GM19397 (cell line): ENCODE measurements around the gene CBX2.
"Not testable (repeated sequence)": the region's sequence is repeated elsewhere in the genome, so short reads cannot be mapped to it uniquely, and the experiment has no call there.

Source experiments
- ATAC-seq: cut with Tn5 transposase; IDR thresholded peaks from one replicate; pipeline ENCODE4 v1.9.1; 2021; ENCODE audit warnings: mild to moderate bottlenecking, moderate library complexity; ENCODE audit not compliant: unreplicated experiment

Gene CBX2

DNA sequence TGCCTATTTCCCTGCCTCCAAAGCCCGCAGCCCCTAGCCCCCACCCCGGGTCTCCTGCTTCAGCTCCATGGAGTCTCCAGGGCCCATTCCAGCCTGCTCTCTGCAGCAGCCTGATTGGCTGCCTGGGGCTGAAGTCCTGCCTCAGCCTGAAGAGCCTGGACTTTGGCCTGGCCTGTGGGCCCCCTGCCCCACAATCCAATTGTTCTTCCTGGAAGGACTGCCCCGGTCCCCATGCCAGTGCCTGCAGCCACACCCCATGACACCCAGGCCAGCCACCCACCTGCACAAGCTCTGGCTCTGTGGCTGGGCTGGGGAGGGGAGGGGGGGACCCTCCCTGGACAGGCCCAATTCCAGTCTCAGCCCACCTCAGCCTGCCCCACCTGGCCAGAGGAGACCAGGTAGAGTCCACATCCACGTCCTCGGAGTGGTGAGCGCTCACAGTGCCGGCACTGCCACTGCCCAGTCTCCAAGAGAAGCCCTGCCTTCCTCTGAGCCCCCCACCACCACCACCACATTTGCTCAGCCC is 34.9 kb upstream of the CBX2 start:
- no peak for ATAC-seq

- no peak for ATAC-seq
These were observed 34.3 kb upstream of the CBX2 start for GRCh38 chr17:79743614-79744013.

DNA sequence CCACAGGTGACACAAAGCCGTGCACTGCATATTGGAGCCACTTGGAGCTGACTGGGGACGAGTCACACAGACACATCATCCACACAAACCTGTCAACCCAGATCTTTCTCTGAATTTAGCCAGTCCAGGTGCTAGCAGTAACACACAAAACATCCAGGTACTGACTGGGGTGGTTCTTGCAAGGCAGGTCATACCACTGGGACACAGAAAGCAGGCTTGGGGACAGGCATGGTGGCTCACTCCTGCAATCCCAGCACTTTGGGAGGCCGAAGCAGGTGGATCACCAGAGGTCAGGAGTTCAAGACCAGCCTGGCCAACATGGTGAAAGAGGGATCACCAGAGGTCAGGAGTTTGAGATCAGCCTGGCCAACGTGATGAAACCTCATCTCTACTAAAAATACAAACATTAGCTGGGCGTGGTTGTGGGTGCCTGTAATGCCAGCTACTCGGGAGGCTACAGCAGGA is 32.3 kb upstream of the CBX2 start:
- ATAC-seq = no peak

- ATAC-seq = no peak
These were observed 30.9 kb upstream of the CBX2 start for GRCh38 chr17:79746889-79747507.

- no peak for ATAC-seq
These were observed 30.2 kb upstream of the CBX2 start for GRCh38 chr17:79747508-79748294.

- no peak for ATAC-seq
These were observed 29.5 kb upstream of the CBX2 start for GRCh38 chr17:79748295-79749099.

DNA sequence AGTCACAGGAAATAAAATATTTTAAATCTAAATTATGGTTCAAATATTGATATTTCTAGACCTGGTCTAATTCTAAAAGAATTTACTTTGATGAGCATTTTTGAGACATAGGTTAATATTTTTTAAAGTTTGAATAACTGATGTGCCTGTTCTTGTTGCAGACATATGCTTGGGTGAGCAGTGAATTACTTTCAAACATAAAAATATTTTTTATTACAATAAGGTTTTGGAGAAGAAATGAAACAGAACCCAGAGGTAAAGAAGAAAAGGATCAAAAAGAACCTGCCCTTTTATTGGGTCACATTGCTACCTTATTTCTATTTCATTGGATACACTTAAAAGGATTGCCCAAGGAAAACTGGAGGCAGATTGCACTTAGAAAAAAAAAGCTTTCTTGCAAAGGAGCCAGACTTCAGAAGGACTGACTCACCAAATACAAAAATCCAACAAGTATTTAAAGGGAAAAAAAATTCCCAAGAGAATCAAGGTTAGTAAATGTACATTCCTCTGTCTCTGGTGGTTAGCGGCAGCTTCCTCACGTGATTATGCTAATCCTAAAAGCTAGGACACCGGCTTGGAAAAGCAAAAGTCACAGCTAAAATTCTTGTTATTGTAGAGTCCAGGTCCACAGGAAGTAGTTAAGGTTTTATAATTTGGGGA is 28.7 kb upstream of the CBX2 start:
- no peak for ATAC-seq

DNA sequence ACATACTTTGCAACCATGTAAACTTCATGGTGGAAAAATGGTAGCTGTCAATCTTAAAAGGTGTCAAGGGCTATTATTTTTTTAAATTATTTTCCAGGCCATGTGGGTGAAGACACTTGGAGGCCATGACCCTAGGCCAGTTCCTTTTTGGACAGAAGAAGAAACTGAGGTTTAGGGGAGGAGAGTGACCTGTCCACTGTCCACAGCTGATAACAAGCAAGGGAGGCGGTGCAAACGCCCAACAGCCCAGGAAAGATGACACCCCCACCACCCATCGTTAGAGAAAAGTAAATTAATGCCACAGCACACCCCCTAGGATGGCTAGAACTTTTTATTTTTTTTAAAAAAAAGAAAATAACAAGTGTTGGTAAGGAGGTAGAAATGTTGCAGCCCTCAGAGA is 28.0 kb upstream of the CBX2 start:
- no peak for ATAC-seq

GRCh38 chr17:79750650-79751545 is 27.1 kb upstream of the CBX2 start:
- ATAC-seq = no peak

GRCh38 chr17:79752175-79752574 is 25.8 kb upstream of the CBX2 start:
- ATAC-seq = no peak

- no peak for ATAC-seq
These were observed 23.6 kb upstream of the CBX2 start for GRCh38 chr17:79754370-79754769.

DNA sequence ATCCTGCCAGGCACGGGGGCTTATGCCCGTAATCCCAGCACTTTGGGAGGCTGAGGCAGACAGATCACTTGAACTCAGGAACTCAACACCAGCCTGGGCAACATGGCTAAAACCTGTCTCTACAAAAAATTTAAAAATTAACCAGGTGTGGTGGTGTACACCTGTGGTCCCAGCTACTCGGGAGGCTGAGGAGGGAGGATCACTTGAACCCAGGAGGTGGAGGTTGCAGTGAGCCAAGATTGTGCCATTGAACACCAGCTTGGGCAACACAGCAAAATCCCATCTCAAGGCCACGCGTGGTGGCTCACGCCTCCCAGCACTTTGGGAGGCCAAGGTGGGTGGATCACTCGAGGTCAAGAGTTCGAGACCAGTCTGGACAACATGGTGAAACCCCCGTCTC is 23.0 kb upstream of the CBX2 start:
- ATAC-seq = not testable (repeated sequence)

DNA sequence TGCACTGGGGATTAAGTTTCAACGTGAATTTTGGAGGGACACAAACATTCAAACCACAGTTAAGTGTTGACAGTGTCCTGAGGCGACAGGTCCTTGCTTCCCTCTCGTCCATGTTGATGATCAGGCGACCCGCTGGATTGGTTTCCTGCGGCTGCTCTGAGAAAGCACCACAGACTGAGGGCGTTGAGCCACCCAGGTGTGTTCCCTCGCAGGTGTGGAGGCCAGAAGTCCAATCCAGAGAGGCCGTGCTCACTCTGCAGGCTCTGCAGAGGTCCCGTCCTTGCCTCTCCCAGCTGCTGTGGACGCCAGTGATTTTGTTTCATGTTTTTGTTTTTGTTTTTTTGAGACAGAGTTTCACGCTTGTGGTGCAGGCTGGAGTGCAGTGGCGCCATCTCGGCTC is 22.4 kb upstream of the CBX2 start:
- no peak for ATAC-seq

DNA sequence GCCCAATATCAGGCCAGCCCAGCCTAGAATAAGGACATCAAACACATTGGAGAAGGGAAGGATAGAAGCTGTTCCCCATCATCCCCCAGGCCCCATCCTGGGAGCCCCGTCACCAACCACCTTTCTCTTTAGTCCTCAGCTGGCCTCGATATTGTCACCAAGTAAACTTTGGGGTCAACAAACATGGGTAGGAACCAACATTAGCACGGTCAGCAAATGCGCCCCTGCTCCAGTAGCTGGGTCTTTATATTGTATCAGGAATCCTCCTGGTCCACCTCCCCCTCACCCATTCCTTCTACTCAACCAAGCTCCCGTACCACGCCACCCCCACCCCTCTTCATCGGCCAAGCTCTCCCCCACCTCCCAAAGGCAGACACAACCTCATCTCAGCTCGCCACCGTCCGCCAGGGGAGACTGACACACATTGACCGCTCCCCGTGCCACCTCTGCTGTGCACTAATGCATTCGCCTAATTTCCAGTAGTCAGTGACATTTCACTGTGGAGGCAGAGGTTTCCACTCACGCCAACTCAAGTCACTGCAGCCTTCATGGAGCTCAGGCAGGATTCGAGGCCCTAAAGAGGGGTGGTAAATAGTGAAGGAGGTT is 20.7 kb upstream of the CBX2 start:
- ATAC-seq = no peak

- ATAC-seq = no peak
These were observed 19.7 kb upstream of the CBX2 start for GRCh38 chr17:79758271-79758670.

DNA sequence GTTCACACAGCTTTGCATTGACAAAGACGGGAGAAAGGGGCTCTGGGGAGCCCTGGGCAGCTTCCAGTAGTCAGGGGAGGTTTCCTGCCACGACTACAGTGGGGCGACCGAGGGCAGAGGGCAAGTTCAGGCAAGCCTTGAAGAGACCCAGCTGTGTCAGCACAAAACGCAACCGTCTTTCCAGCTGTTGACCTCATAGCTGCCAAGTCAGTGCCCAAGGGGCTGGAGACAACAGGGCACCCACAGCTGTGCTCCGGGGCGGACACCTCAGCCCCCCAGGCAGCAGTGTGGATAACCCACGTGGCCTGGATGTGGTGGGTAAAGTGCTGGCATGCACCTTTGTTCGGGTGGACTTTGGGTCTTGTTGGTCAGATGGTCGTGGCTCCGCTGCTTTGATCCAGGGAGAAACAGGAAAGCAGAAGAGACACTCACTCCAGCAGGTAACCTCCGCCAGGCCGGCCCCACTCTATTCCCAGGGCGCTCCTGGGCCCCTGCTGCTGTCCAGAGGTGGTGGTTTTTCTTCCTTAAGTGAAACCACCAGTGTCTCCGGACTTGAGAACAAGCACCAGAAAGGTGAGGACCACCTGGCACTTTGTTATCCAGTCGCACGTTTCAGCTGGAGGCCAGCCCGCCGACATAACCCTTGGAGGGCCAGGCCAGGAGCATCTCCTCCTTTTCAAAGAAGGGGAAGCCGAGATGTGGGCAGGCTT is 17.6 kb upstream of the CBX2 start:
- ATAC-seq = no peak

DNA sequence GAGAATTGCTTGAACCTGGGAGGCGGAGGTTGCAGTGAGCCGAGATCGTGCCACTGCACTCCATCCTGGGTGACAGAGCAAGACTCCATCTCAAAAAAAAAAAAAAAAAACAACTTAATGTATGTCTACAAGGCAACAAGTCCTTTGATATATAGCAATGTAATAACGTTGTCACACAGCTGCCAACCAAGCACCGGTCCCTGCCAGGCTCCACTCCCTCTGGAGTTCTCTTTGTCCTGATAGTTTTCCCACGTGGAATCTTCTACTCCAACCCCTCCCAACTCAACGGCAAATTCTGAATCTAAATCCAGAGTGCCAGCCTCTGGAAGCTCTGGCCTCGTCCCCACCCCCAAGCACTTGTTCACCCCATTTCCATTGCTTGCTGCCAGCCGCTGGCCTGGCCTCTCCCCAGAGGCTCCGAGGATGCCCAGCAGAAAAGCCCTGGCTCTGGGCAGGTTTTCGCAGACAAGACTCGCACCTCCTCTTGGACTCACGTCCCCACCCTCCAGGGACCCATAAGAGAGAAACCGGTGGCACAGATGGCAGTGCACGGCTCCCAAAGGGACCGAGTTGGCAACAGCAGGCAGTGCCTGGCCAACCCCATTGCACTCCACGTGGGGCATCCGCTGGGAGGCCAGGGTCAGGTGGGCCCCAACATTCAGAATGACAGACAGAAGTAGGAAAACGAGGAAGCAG is 15.9 kb upstream of the CBX2 start:
- ATAC-seq = no peak

DNA sequence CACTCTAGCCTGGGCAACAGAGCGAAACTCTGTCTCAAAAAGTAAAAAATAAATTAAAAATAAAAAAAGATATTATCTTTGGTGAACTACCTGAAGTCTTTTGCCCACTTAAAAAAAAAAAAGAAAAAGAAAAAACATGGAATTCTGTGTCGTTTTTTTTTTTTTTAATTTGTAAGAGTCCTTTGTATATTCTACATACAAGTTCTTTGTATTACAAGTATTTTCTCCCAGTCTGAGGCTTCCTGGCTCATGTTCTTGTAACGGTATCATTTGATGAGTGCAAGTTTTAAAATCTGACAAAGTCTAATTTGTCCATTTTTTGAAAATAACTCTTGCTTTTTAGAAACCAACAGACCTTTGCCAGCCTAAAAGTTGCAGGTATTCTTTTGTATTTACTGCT is 12.2 kb upstream of the CBX2 start:
- ATAC-seq = no peak
